ENCODE data around the gene NBPF9.
"Not testable (repeated sequence)": the region's sequence is repeated elsewhere in the genome, so short reads cannot be mapped to it uniquely, and the experiment has no call there.

DNA sequence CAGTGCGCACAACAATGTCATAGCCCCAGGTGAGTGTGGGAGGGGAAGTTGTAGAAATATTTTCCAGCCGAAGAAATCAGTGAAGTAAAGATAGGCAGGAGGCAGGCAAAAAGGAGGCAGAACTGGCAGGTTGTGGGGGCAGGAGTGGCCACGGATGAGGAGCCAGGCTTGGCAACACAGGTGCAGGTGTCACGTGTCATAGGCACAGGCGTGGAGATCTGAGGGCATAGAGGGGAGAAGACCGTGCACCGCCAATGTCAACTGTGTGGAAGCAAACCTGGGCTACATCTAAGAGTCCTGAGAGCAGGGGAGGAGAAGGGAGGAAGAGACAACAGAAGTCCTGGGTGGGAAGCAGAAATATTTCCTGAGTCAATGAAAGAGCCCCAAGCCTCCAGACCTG is 27.6 kb upstream of the NBPF9 start:
- TF ChIP-seq, protein P1, sequence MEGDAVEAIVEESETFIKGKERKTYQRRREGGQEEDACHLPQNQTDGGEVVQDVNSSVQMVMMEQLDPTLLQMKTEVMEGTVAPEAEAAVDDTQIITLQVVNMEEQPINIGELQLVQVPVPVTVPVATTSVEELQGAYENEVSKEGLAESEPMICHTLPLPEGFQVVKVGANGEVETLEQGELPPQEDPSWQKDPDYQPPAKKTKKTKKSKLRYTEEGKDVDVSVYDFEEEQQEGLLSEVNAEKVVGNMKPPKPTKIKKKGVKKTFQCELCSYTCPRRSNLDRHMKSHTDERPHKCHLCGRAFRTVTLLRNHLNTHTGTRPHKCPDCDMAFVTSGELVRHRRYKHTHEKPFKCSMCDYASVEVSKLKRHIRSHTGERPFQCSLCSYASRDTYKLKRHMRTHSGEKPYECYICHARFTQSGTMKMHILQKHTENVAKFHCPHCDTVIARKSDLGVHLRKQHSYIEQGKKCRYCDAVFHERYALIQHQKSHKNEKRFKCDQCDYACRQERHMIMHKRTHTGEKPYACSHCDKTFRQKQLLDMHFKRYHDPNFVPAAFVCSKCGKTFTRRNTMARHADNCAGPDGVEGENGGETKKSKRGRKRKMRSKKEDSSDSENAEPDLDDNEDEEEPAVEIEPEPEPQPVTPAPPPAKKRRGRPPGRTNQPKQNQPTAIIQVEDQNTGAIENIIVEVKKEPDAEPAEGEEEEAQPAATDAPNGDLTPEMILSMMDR (IDR thresholded peaks at IDR 0.05) = not testable (repeated sequence)
- TF ChIP-seq POLR2AphosphoS5, TCF7L2 (IDR thresholded peaks at IDR 0.05; ENCODE audit: low read depth, low read length): not testable (repeated sequence)

Measured in Panc1 (cell line).